GM12874 (cell line): ENCODE measurements around the gene LAMTOR5.

Source experiments
- CTCF ChIP-seq: IDR thresholded peaks from 2 replicates; pipeline ENCODE4 v1.5.1; 2011; ENCODE audit warnings: low read depth, mild to moderate bottlenecking, control low read depth, low read length, moderate library complexity; ENCODE audit not compliant: insufficient read depth

Gene LAMTOR5

GRCh38 chr1:110425612-110426152, 18.2 kb upstream of the LAMTOR5 start:
- no peak for TF ChIP-seq CTCF

DNA sequence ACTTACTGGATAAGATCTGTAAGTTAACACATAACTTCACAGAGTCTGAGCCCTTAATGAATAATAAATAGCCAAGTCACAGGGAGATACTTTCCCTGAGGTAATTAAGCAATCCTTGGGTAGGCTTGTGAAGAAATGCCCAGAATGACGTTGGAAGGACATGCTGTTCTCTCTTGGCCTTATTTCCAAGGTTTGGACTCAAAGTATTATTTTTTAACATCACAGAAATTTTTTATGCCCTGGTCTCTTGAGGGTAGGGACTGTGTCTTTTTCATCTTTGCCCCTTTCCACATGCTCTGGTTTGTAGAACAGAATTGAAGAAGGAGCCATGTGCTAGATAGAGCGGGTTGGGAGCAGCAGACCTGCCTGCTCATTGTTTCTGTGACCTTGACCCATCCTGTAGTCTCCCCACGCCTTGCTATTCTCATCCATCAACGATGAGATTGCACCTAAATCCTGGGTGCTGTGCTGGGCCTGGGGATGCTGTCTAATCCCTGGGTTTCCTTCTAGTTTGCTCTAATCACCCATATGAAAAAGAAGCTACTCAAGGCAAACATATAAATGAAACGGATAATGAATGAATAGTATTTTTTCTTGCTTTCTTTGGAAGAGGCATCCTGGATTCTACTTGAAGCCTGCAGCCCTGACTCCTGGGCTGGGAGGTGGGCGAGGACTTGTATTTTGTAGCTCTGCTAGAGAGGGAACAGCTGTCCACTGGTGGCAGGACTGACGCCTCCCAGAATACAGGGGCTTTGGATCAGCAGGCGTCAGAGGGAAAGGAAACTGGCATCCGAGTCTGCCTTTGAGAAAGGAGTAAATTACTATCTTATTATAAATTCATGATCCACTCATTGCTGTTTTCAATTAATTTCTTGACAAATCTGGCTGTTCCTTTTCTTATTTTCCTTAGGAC, 17.5 kb upstream of the LAMTOR5 start:
- no peak for TF ChIP-seq CTCF

DNA sequence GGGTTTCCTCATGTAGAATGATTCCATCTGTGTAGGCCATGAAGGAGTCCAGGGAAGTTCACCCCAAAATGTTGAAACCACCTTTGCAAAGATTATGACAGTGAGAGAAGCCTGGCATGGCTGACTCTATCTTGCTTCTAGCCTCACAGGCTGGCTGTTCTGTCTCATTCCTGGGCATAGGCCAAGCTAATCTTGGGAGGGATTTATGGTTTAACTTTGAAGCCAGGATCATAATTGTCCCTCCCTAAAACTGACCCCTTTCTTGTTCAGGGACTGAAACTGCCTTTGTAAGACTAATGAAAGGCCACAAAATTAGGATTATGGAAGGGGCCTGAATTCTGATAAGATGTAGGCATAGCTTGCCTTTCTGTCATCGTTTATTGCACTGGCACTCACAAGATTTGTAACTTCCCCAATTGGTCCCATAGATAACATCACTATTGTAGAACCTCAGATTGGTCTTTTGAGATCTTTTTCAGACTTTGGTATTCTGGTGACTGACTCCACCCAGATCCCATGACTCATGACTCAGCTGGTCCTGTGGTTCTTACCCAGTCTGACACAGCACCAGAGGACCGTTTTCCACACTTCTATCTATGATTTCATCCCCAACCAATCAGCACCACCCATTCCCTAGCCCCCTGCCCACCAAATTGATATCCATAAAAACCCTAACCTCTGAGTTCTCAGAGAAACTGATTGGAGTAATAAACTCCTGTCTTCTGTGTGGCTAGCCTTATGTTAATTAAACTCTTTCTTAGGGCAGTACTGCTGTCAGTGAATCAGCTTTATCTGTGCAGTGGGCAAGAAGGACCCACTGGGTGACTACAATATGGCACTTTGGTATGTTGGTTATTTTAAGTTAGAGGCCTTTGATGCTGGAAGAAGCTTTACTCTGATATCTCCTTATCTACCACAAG, 13.6 kb upstream of the LAMTOR5 start:
- no peak for TF ChIP-seq CTCF

GRCh38 chr1:110420023-110420662, 12.6 kb upstream of the LAMTOR5 start:
- no peak for TF ChIP-seq CTCF

GRCh38 chr1:110418729-110419128, 11.2 kb upstream of the LAMTOR5 start:
- TF ChIP-seq CTCF, result no peak

GRCh38 chr1:110412576-110412975, 5.1 kb upstream of the LAMTOR5 start:
- peak; percentile 85 for TF ChIP-seq CTCF
